ENCODE results near the gene PPIB. TPM values are rescaled to one million over a fixed set of nuclear protein-coding genes. Genes with fewer than 3 reads are reported as not detected.

PPIB gene
- total and polyA plus RNA-seq, 2 donors (not counting 1 experiment from before 2014, with no cell fraction given), result 108 to 176 TPM

- peak overlapping the region; percentile 34 for H3K4me3 Mint-ChIP-seq
- POLR2A ChIA-PET, result interaction anchor here (1.2 kb wide), 1 partner anchor 9 kb away, joined by 3 read pairs; no protein-coding TSS in a partner anchor
- Histone ChIP-seq H2AFZ (ENCODE audit: insufficient read depth, low read depth, low read length, poor library complexity, severe bottlenecking) (no peak overlapping the region), H3K4me3 (ENCODE audit: control extremely low read depth in 1 of 5, extremely low read depth in 1 of 5, insufficient read depth in 1 of 5, low read depth in 2 of 5, low read length in 4 of 5) (no peak overlapping the region), H3K9ac (ENCODE audit: low read length) (no peak overlapping the region), H3K4me2 (replicated peaks; ENCODE audit: low read depth, low read length, poor library complexity, severe bottlenecking) (peak overlapping the region; percentile 17), H3K27ac (ENCODE audit: low read length in 2 of 2) (peak overlapping the region; percentile 61 to 71), H3K36me3 (replicated peaks in 1 of 2; ENCODE audit: control extremely low read depth in 1 of 2, control insufficient read depth in 1 of 2, extremely low read depth in 1 of 2, insufficient read depth in 2 of 2, low read length in 1 of 2) (peaks cover 1 to 37% of the 10 kb centered on the region in 2 experiments), H4K20me1 (ENCODE audit: control insufficient read depth, insufficient read depth, low read length, poor library complexity, severe bottlenecking) (no peaks in the 10 kb centered on the region), H3K79me2 (ENCODE audit: control insufficient read depth, insufficient read depth, low read length) (peaks cover 7% of the 10 kb centered on the region), H3K27me3 (replicated peaks in 1 of 4; ENCODE audit: control extremely low read depth in 1 of 4, control insufficient read depth in 3 of 4, insufficient read depth in 4 of 4, low read length in 3 of 4) (no peaks in the 10 kb centered on the region), H3K9me3 (ENCODE audit: control extremely low read depth in 1 of 3, control insufficient read depth in 2 of 3, insufficient read depth in 1 of 3, low read length in 2 of 3) (no peaks in the 10 kb centered on the region), H3K4me1 (ENCODE audit: control insufficient read depth in 2 of 2, insufficient read depth in 2 of 2, low read length in 2 of 2) (peaks cover 7 to 20% of the 10 kb centered on the region in 2 donors)
- H3K9me3 Mint-ChIP-seq (ENCODE audit: insufficient read depth), result no peaks in the 10 kb centered on the region
- TF ChIP-seq CTCF (IDR thresholded peaks at IDR 0.05) (no peak), EZH2 (IDR thresholded peaks at IDR 0.05; ENCODE audit: borderline replicate concordance, insufficient read depth, low read depth, low read length, poor library complexity, severe bottlenecking) (no peak)
- 74% methylated on average over 8 of the region's 8 CpGs for WGBS (ENCODE audit: insufficient coverage)
- no peaks in the 10 kb centered on the region for H3K27me3 Mint-ChIP-seq
- peaks cover 21% of the 10 kb centered on the region for H3K4me1 Mint-ChIP-seq
- peak; percentile 7 for ATAC-seq (ENCODE audit: low read depth)
- H3K27ac Mint-ChIP-seq, result peak overlapping the region; percentile 91
- intact Hi-C loops (cut with micrococcal nuclease), result loop anchor here (1.0 kb wide), 1 partner anchor 9 kb away; no protein-coding TSS in a partner anchor
- DNase-seq, result no peak
- CTCF ChIA-PET, result interaction anchor here (3.0 kb wide), 1 partner anchor 10 kb away, joined by 28 read pairs; no protein-coding TSS in a partner anchor
Observed at GRCh38 chr15:64144192-64144564, 18.6 kb downstream of the PPIB start.

GRCh38 chr15:64143276-64143675, 19.5 kb downstream of the PPIB start:
- no peak overlapping the region for H3K4me2 ChIP-seq (replicated peaks; ENCODE audit: low read depth, low read length, poor library complexity, severe bottlenecking)
- ChIA-PET POLR2A (no interaction called here), CTCF (interaction anchor here (3.0 kb wide), 1 partner anchor 11 kb away, joined by 28 read pairs; no protein-coding TSS in a partner anchor)
- TF ChIP-seq EZH2 (IDR thresholded peaks at IDR 0.05; ENCODE audit: borderline replicate concordance, insufficient read depth, low read depth, low read length, poor library complexity, severe bottlenecking), result no peak
- no peak for TF ChIP-seq CTCF (IDR thresholded peaks at IDR 0.05)
- H3K9me3 Mint-ChIP-seq (ENCODE audit: insufficient read depth), result no peaks in the 10 kb centered on the region
- WGBS (ENCODE audit: insufficient coverage), result 87% methylated on average over 5 of the region's 6 CpGs
- H3K9ac ChIP-seq (ENCODE audit: low read length), result no peak overlapping the region
- H3K4me3 ChIP-seq (ENCODE audit: control extremely low read depth in 1 of 5, extremely low read depth in 1 of 5, insufficient read depth in 1 of 5, low read depth in 2 of 5, low read length in 4 of 5), result no peak overlapping the region
- no peaks in the 10 kb centered on the region for H3K27me3 Mint-ChIP-seq
- H3K27me3 ChIP-seq (replicated peaks in 1 of 4; ENCODE audit: control extremely low read depth in 1 of 4, control insufficient read depth in 3 of 4, insufficient read depth in 4 of 4, low read length in 3 of 4), result no peaks in the 10 kb centered on the region
- ATAC-seq (ENCODE audit: low read depth) (no peak), DNase-seq (no peak)
- intact Hi-C loops (cut with micrococcal nuclease), result no loop called here
- no peak overlapping the region for H3K4me3 Mint-ChIP-seq
- H3K79me2 ChIP-seq (ENCODE audit: control insufficient read depth, insufficient read depth, low read length), result peaks cover 7% of the 10 kb centered on the region
- no peak overlapping the region for H2AFZ ChIP-seq (ENCODE audit: insufficient read depth, low read depth, low read length, poor library complexity, severe bottlenecking)
- H4K20me1 ChIP-seq (ENCODE audit: control insufficient read depth, insufficient read depth, low read length, poor library complexity, severe bottlenecking), result no peaks in the 10 kb centered on the region
- peaks cover 19% of the 10 kb centered on the region for H3K4me1 Mint-ChIP-seq
- H3K36me3 ChIP-seq (replicated peaks in 1 of 2; ENCODE audit: control extremely low read depth in 1 of 2, control insufficient read depth in 1 of 2, extremely low read depth in 1 of 2, insufficient read depth in 2 of 2, low read length in 1 of 2), result peaks cover 4 to 43% of the 10 kb centered on the region in 2 experiments
- no peaks in the 10 kb centered on the region for H3K9me3 ChIP-seq (ENCODE audit: control extremely low read depth in 1 of 3, control insufficient read depth in 2 of 3, insufficient read depth in 1 of 3, low read length in 2 of 3)
- peaks cover 7 to 20% of the 10 kb centered on the region in 2 donors for H3K4me1 ChIP-seq (ENCODE audit: control insufficient read depth in 2 of 2, insufficient read depth in 2 of 2, low read length in 2 of 2)
- peak overlapping the region; percentile 56 for H3K27ac Mint-ChIP-seq
- peak overlapping the region in 1 of 2 donors; percentile 36 for H3K27ac ChIP-seq (ENCODE audit: low read length in 2 of 2)

Data from B cell (primary cell).